ENCODE data around the gene IL16.
A peak's percentile ranks its signal among the peaks of the same experiment; 100 is the strongest.
"Not testable (repeated sequence)": the region's sequence is repeated elsewhere in the genome, so short reads cannot be mapped to it uniquely, and the experiment has no call there.

Gene IL16

GRCh38 chr15:81323944-81324881 is 127.5 kb downstream of the IL16 start, which contains the start of gene STARD5:
STARD5 (minus strand) TSS chr15:81324141; CDS start chr15:81324099, 42 bp downstream.
- TF ChIP-seq, protein P1, sequence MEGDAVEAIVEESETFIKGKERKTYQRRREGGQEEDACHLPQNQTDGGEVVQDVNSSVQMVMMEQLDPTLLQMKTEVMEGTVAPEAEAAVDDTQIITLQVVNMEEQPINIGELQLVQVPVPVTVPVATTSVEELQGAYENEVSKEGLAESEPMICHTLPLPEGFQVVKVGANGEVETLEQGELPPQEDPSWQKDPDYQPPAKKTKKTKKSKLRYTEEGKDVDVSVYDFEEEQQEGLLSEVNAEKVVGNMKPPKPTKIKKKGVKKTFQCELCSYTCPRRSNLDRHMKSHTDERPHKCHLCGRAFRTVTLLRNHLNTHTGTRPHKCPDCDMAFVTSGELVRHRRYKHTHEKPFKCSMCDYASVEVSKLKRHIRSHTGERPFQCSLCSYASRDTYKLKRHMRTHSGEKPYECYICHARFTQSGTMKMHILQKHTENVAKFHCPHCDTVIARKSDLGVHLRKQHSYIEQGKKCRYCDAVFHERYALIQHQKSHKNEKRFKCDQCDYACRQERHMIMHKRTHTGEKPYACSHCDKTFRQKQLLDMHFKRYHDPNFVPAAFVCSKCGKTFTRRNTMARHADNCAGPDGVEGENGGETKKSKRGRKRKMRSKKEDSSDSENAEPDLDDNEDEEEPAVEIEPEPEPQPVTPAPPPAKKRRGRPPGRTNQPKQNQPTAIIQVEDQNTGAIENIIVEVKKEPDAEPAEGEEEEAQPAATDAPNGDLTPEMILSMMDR (IDR thresholded peaks at IDR 0.05; ENCODE audit: control insufficient read depth, insufficient read depth, low read depth, low read length, missing control alignments) = no peak
- peak within 1 kb of the TSS; percentile 85 for H3K4me3 ChIP-seq (ENCODE audit: control insufficient read depth, low read depth, low read length)
- DNase-seq (ENCODE audit: low read depth) = peak; percentile 70

- no peak for DNase-seq (ENCODE audit: low read depth)
- TF ChIP-seq, protein P1 (IDR thresholded peaks at IDR 0.05; ENCODE audit: control insufficient read depth, insufficient read depth, low read depth, low read length, missing control alignments) = no peak
- H3K4me3 ChIP-seq (ENCODE audit: control insufficient read depth, low read depth, low read length) = no peak overlapping the region
Observed at GRCh38 chr15:81326466-81327212, 130.0 kb downstream of the IL16 start.

DNA sequence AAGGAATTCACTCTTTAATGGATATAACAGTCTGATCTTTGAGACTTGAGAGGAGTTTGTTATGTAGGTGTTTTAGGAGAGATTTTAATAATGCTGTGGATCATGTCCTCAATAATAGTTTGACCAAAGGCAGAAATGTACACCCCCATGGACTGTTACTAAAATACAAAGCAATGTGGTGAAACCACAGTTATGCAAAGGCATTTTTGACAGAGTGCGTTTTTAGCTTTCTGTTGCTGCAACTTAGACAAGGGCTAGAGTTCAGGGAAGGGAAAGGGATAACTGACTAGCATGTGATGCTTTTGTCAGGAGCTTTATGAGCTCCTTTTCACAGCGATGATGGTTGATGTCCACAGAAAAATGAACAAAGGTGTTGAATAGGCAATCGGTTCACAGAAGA is 130.8 kb downstream of the IL16 start:
- no peak overlapping the region for H3K4me3 ChIP-seq (ENCODE audit: control insufficient read depth, low read depth, low read length)
- DNase-seq (ENCODE audit: low read depth) = peak; percentile 78
- TF ChIP-seq, protein P1 (IDR thresholded peaks at IDR 0.05; ENCODE audit: control insufficient read depth, insufficient read depth, low read depth, low read length, missing control alignments) = no peak

DNA sequence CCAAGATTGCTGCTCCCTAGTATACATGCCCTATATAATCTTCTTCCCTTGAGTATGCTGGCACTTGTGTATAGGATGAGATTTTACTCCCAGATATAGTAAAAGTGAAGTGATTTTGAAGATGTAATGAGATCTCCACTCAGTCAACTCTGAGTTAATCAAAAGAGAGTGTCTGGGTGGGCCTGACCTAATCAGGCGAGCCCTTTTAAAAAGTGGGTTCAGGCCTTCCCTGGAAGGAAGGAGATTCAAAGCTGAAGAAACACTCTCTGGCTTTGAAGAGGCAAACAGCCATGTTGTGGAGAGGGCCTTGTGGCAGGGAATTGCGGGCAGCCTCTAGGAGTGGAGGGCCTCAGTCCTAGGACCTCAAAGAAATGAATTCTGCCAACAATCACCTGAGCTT is 132.8 kb downstream of the IL16 start:
- DNase-seq (ENCODE audit: low read depth) = no peak
- TF ChIP-seq, protein P1 (IDR thresholded peaks at IDR 0.05; ENCODE audit: control insufficient read depth, insufficient read depth, low read depth, low read length, missing control alignments) = no peak
- H3K4me3 ChIP-seq (ENCODE audit: control insufficient read depth, low read depth, low read length) = no peak overlapping the region

- TF ChIP-seq, protein P1 (IDR thresholded peaks at IDR 0.05; ENCODE audit: control insufficient read depth, insufficient read depth, low read depth, low read length, missing control alignments) = no peak
- DNase-seq (ENCODE audit: low read depth) = no peak
- H3K4me3 ChIP-seq (ENCODE audit: control insufficient read depth, low read depth, low read length) = no peak overlapping the region
Observed at GRCh38 chr15:81330366-81331090, 133.8 kb downstream of the IL16 start.

DNA sequence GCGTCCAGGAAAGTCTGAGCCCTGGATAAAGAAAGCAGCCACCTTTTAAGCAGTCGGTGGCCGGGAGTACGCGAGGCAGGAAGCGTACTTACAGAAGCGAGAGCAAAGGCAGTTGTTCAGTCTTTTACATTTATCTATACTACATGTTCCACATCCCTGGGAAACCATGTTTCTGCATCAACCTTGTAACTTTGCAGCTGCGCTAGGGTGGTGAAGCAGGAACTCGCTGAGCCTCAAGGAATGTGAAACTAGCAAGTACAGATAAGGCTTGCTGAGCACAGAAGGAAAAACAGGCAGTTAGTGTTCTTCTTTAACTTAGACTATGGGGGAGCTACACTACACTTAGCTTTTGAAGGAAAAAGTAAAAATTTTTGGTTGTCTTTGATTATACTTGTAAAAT is 134.5 kb downstream of the IL16 start:
- H3K4me3 ChIP-seq (ENCODE audit: control insufficient read depth, low read depth, low read length); DNase-seq (ENCODE audit: low read depth): not testable (repeated sequence)
